RKO (cell line): ENCODE data around the gene ASB5.

Source experiments
- DNase-seq: peaks from one replicate; pipeline ENCODE4 v3.0.0-alpha.2; 2016; ENCODE audit warnings: low spot score

The ASB5 gene

GRCh38 chr4:176277162-176277904, 8.3 kb upstream of the ASB5 start:
- peak; percentile 72 for DNase-seq

GRCh38 chr4:176276710-176277109, 7.7 kb upstream of the ASB5 start:
- no peak for DNase-seq

GRCh38 chr4:176274441-176274840, 5.4 kb upstream of the ASB5 start:
- DNase-seq: no peak

GRCh38 chr4:176273736-176274135, 4.7 kb upstream of the ASB5 start:
- DNase-seq: no peak

GRCh38 chr4:176272799-176273198, 3.8 kb upstream of the ASB5 start:
- DNase-seq: no peak

- DNase-seq: peak; percentile 8
Observed at GRCh38 chr4:176271749-176272148, 2.7 kb upstream of the ASB5 start.

- peak; percentile 99 for DNase-seq
Observed at GRCh38 chr4:176270669-176271068, 1.6 kb upstream of the ASB5 start.

- no peak for DNase-seq
Observed at GRCh38 chr4:176266026-176266425, 3.0 kb downstream of the ASB5 start.

GRCh38 chr4:176262243-176262642, 6.8 kb downstream of the ASB5 start:
- no peak for DNase-seq

- DNase-seq: no peak
Observed at GRCh38 chr4:176261481-176261880, 7.5 kb downstream of the ASB5 start.

GRCh38 chr4:176261018-176261417, 8.0 kb downstream of the ASB5 start:
- DNase-seq: no peak

GRCh38 chr4:176259330-176260090, 9.5 kb downstream of the ASB5 start:
- DNase-seq: no peak

GRCh38 chr4:176258135-176258534, 10.9 kb downstream of the ASB5 start:
- DNase-seq: no peak

GRCh38 chr4:176256921-176257320, 12.1 kb downstream of the ASB5 start:
- DNase-seq: no peak

- DNase-seq: no peak
Observed at GRCh38 chr4:176242764-176243347, 26.2 kb downstream of the ASB5 start.

GRCh38 chr4:176241703-176242102, 27.3 kb downstream of the ASB5 start:
- no peak for DNase-seq

GRCh38 chr4:176238826-176239225, 30.2 kb downstream of the ASB5 start:
- no peak for DNase-seq

- no peak for DNase-seq
Observed at GRCh38 chr4:176238157-176238610, 30.8 kb downstream of the ASB5 start.

GRCh38 chr4:176236946-176237345, 32.1 kb downstream of the ASB5 start:
- DNase-seq: no peak

GRCh38 chr4:176230836-176231235, 38.2 kb downstream of the ASB5 start:
- no peak for DNase-seq

GRCh38 chr4:176229645-176230044, 39.4 kb downstream of the ASB5 start:
- no peak for DNase-seq

- DNase-seq: no peak
Observed at GRCh38 chr4:176226736-176227135, 42.3 kb downstream of the ASB5 start.

- DNase-seq: no peak
Observed at GRCh38 chr4:176223561-176223960, 45.5 kb downstream of the ASB5 start.
